Astrocyte (in vitro differentiated cells and primary cell): Measurements from ENCODE around the gene GTF2F1. TPM values are rescaled to one million over a fixed set of nuclear protein-coding genes. Genes with fewer than 3 reads are reported as not detected.

ENCODE experiments used
- DNase-seq: peaks from one replicate; pipeline ENCODE4 v3.0.0-alpha.2; 2010; ENCODE audit warnings: low read depth
- FAIRE-seq: peaks from 2 replicates; lab custom pipeline; 2011; peaks lifted over from hg19 to GRCh38; lab: Jason Lieb, UNC
- H2AFZ ChIP-seq: 2 replicates; pipeline ENCODE4 v1.6.0; 2012; ENCODE audit warnings: low read depth, low read length, inconsistent platforms
- H3K27ac ChIP-seq: 2 replicates; pipeline ENCODE4 v1.5.1; 2011; ENCODE audit warnings: low read depth, low read length, inconsistent platforms
- H3K27me3 ChIP-seq: 2 replicates; pipeline ENCODE4 v1.6.0; 2011; ENCODE audit warnings: low read length, inconsistent platforms; ENCODE audit not compliant: insufficient read depth
- H3K36me3 ChIP-seq: 2 replicates; pipeline ENCODE4 v1.5.1; 2011; ENCODE audit warnings: low read length, inconsistent platforms; ENCODE audit not compliant: insufficient read depth
- H3K4me1 ChIP-seq: 2 replicates; pipeline ENCODE4 v1.5.1; 2011; ENCODE audit warnings: low read length, inconsistent platforms; ENCODE audit not compliant: insufficient read depth
- H3K4me2 ChIP-seq: 2 replicates; pipeline ENCODE4 v1.6.0; 2012; ENCODE audit warnings: low read length, inconsistent platforms
- H3K4me3 ChIP-seq: 2 replicates; pipeline ENCODE4 v1.5.1; 2011; ENCODE audit warnings: low read depth, mild to moderate bottlenecking, low read length, inconsistent platforms; ENCODE audit not compliant: insufficient read depth
- H3K79me2 ChIP-seq: 2 replicates; pipeline ENCODE4 v1.6.0; 2012; ENCODE audit warnings: mild to moderate bottlenecking, low read length, inconsistent platforms; ENCODE audit not compliant: insufficient read depth
- H3K9ac ChIP-seq: 2 replicates; pipeline ENCODE4 v1.6.0; 2012; ENCODE audit warnings: mild to moderate bottlenecking, low read length, inconsistent platforms
- H3K9me3 ChIP-seq: 2 replicates; pipeline ENCODE4 v1.5.1; 2012; ENCODE audit warnings: low read depth, mild to moderate bottlenecking, low read length, inconsistent platforms; ENCODE audit not compliant: insufficient read depth
- H4K20me1 ChIP-seq: 2 replicates; pipeline ENCODE4 v1.6.0; 2012; ENCODE audit warnings: low read length, inconsistent platforms; ENCODE audit not compliant: insufficient read depth
- H3K27ac Mint-ChIP-seq: one replicate; pipeline ENCODE4 v1.8.0; 2021; ENCODE audit warnings: mild to moderate bottlenecking, mixed read lengths; ENCODE audit not compliant: unreplicated experiment
- H3K27me3 Mint-ChIP-seq: one replicate; pipeline ENCODE4 v1.8.0; 2021; ENCODE audit warnings: low read depth, mixed read lengths; ENCODE audit not compliant: unreplicated experiment
- H3K36me3 Mint-ChIP-seq: one replicate; pipeline ENCODE4 v1.8.0; 2021; ENCODE audit warnings: low read depth, mixed read lengths; ENCODE audit not compliant: unreplicated experiment
- H3K4me1 Mint-ChIP-seq: one replicate; pipeline ENCODE4 v1.8.0; 2021; ENCODE audit warnings: low read depth, mixed read lengths; ENCODE audit not compliant: unreplicated experiment
- H3K4me3 Mint-ChIP-seq: one replicate; pipeline ENCODE4 v1.8.0; 2021; ENCODE audit warnings: mild to moderate bottlenecking, moderate library complexity, mixed read lengths; ENCODE audit not compliant: unreplicated experiment
- H3K9me3 Mint-ChIP-seq: one replicate; pipeline ENCODE4 v1.8.0; 2021; ENCODE audit warnings: mild to moderate bottlenecking, mixed read lengths; ENCODE audit not compliant: unreplicated experiment
- CTCF ChIP-seq: IDR thresholded peaks from 2 replicates; pipeline ENCODE4 v1.5.1; 2011; ENCODE audit warnings: low read depth, mild to moderate bottlenecking, inconsistent platforms, low read length, moderate library complexity; ENCODE audit not compliant: insufficient read depth
- EZH2 ChIP-seq: IDR thresholded peaks from 2 replicates; pipeline ENCODE4 v1.6.1; 2012; ENCODE audit warnings: mild to moderate bottlenecking, low read length, inconsistent platforms; ENCODE audit not compliant: insufficient read depth
- total RNA-seq: library from RNA; stranded (reverse); gene quantifications from 2 replicates; pipeline ENCODE4 v1.2.1, GENCODE V29; 2021

GTF2F1 gene
- total RNA-seq, 1 donor from 2014 or later, result 92.3 TPM

DNA sequence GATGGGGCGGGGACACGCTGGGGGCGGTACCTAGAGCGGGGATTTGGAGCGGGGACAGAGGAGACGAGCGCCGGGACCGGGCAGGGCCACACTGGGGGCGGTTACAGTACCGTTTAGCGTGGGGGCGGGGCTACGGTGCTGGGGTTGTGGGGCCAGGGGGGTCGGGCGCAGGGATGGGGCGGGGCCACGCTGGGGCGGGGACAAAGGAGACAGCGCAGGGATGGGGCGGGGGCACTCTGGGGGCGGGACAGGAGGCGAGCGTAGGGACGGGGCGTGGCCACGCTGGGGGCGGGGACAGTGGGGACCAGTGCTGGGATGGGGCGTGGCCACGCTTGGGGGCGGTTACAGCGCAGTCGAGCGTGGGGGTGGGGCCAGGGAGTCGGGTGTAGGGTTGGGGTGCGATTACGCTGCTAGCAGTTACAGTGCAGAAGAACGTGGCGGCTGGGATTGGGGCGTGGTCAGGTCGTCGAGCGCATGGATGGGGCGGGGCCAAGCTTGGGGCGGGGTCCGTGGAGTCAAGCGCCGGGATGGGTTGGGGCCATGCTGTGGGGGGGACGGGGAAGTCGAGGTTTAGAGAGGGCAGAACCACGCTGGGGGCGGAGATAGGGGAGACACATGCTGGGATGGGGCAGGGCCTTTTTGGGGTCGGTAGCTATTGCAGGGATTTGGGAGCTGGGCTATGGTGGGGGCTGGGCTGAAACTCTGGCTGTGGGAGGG is 19.7 kb downstream of the GTF2F1 start:
- H3K4me1 ChIP-seq, result peaks cover 13% of the 10 kb centered on the region
- H3K27ac ChIP-seq, result peak overlapping the region; percentile 96
- peak overlapping the region; percentile 96 for H3K9ac ChIP-seq
- peaks cover 2% of the 10 kb centered on the region for H3K36me3 ChIP-seq
- H3K27me3 Mint-ChIP-seq, result no peaks in the 10 kb centered on the region
- H3K79me2 ChIP-seq, result no peaks in the 10 kb centered on the region
- H3K9me3 Mint-ChIP-seq, result no peaks in the 10 kb centered on the region
- H3K4me2 ChIP-seq, result peak overlapping the region; percentile 96
- peaks cover 3% of the 10 kb centered on the region for H3K36me3 Mint-ChIP-seq
- peak; percentile 88 for DNase-seq
- peak overlapping the region; percentile 97 for H3K27ac Mint-ChIP-seq
- H4K20me1 ChIP-seq, result no peaks in the 10 kb centered on the region
- H2AFZ ChIP-seq, result peak overlapping the region; percentile 95
- FAIRE-seq, result no peak
- no peaks in the 10 kb centered on the region for H3K27me3 ChIP-seq
- peaks cover 7% of the 10 kb centered on the region for H3K4me1 Mint-ChIP-seq
- H3K9me3 ChIP-seq, result no peaks in the 10 kb centered on the region
- peak overlapping the region; percentile 86 for H3K4me3 Mint-ChIP-seq
- no peak for TF ChIP-seq CTCF
- TF ChIP-seq EZH2, result no peak
- H3K4me3 ChIP-seq, result peak overlapping the region; percentile 89

DNA sequence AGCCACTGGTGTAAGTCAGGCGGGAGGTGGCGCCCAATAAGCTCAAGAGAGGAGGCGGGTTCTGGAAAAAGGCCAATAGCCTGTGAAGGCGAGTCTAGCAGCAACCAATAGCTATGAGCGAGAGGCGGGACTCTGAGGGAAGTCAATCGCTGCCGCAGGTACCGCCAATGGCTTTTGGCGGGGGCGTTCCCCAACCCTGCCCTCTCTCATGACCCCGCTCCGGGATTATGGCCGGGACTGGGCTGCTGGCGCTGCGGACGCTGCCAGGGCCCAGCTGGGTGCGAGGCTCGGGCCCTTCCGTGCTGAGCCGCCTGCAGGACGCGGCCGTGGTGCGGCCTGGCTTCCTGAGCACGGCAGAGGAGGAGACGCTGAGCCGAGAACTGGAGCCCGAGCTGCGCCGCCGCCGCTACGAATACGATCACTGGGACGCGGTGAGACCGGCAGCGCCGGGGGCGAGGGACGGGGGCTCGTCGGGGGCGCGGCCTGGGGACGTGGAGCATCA is 20.3 kb downstream of the GTF2F1 start, which contains the start of gene ALKBH7:
Gene ALKBH7, plus strand, starts transcription at position 201 of the 502 bp plus-strand sequence. Its CDS starts 27 bp downstream, at position 228.
- Histone ChIP-seq H3K79me2 (no peaks in the 10 kb centered on the region), H3K9me3 (no peaks in the 10 kb centered on the region), H3K36me3 (peaks cover 5% of the 10 kb centered on the region), H2AFZ (peak within 1 kb of the TSS; percentile 95), H4K20me1 (no peaks in the 10 kb centered on the region), H3K4me2 (peak within 1 kb of the TSS; percentile 96), H3K27ac (peak within 1 kb of the TSS; percentile 96), H3K27me3 (no peaks in the 10 kb centered on the region), H3K4me1 (peaks cover 13% of the 10 kb centered on the region), H3K4me3 (peak within 1 kb of the TSS; percentile 89), H3K9ac (peak within 1 kb of the TSS; percentile 96)
- peak within 1 kb of the TSS; percentile 97 for H3K27ac Mint-ChIP-seq
- TF ChIP-seq CTCF, result no peak
- no peak for TF ChIP-seq EZH2
- H3K36me3 Mint-ChIP-seq, result peaks cover 5% of the 10 kb centered on the region
- peak within 1 kb of the TSS; percentile 86 for H3K4me3 Mint-ChIP-seq
- no peaks in the 10 kb centered on the region for H3K27me3 Mint-ChIP-seq
- H3K9me3 Mint-ChIP-seq, result no peaks in the 10 kb centered on the region
- DNase-seq (peak; percentile 99), FAIRE-seq (peak; percentile 75)
- H3K4me1 Mint-ChIP-seq, result peaks cover 6% of the 10 kb centered on the region

GRCh38 chr19:6364353-6364752 is 28.6 kb downstream of the GTF2F1 start:
- Mint-ChIP-seq H3K4me3 (no peak overlapping the region), H3K27ac (no peak overlapping the region), H3K9me3 (no peaks in the 10 kb centered on the region), H3K27me3 (no peaks in the 10 kb centered on the region), H3K36me3 (peaks cover 20% of the 10 kb centered on the region), H3K4me1 (no peaks in the 10 kb centered on the region)
- FAIRE-seq, result no peak
- H3K9ac ChIP-seq, result no peak overlapping the region
- no peak overlapping the region for H3K4me2 ChIP-seq
- no peaks in the 10 kb centered on the region for H3K27me3 ChIP-seq
- H3K9me3 ChIP-seq, result no peaks in the 10 kb centered on the region
- peaks cover 11% of the 10 kb centered on the region for H3K36me3 ChIP-seq
- H3K79me2 ChIP-seq, result peaks cover 17% of the 10 kb centered on the region
- TF ChIP-seq EZH2, result no peak
- no peak for TF ChIP-seq CTCF
- H3K27ac ChIP-seq, result no peak overlapping the region
- no peaks in the 10 kb centered on the region for H4K20me1 ChIP-seq
- no peak overlapping the region for H2AFZ ChIP-seq
- no peak for DNase-seq
- H3K4me3 ChIP-seq, result no peak overlapping the region
- peaks cover 4% of the 10 kb centered on the region for H3K4me1 ChIP-seq
